CD4-positive, alpha-beta T cell treated with Interleukin-12 subunit alpha and Interleukin-12 subunit beta, for 1 hour (primary cell): Measurements from ENCODE around the gene VAMP8.
"Not testable (repeated sequence)": the region's sequence is repeated elsewhere in the genome, so short reads cannot be mapped to it uniquely, and the experiment has no call there.

Experiments used
- DNase-seq: peaks from one replicate; pipeline ENCODE4 v3.0.0-alpha.2; 2020

Gene VAMP8

DNA sequence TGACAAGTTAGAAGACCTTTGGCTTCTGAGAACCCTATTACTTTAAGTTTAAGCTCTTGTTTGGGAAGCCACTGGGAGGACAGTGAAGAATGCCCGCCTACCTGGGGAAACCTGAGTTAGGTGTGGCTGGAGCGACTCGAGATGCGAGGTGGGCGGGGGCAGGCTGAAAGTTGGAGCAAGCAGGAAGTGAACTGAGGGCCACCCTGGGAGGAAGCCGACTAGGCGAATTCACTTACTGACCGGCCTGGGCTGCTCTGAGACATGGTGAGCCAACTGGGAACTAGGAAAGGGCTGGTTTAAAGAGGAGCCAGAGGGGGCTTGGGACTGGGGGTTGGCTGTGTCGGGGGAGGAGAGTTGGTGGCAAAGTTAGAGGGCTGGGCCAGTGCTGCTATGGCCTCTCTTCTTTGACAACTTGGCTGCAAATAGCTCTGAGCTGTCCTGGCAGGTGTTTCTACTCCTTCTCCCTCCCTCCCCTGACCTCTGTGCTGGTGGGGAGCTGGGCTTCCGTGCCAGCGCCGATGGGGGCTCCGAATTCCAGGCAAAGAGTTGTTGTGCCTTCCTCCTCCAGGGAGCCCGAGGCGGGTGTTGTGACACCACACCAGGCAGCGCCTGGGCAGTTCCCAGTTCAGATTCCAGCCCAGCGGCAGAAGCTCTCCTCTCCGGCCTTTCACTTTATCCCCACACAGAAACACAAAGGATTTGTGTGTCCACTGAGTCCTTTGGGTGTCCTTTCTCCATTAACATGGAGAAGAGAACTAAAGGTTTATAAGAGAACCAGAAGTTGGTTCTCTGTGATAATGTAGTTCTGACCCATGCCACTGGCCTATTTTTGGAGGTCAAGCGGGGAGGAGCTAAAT lies at the start of gene VAMP8:
TSS of gene VAMP8 (plus strand) at position 201 of the 857 bp plus-strand sequence. CDS start at position 262, 61 bp downstream.
- DNase-seq: peak; percentile 64

DNA sequence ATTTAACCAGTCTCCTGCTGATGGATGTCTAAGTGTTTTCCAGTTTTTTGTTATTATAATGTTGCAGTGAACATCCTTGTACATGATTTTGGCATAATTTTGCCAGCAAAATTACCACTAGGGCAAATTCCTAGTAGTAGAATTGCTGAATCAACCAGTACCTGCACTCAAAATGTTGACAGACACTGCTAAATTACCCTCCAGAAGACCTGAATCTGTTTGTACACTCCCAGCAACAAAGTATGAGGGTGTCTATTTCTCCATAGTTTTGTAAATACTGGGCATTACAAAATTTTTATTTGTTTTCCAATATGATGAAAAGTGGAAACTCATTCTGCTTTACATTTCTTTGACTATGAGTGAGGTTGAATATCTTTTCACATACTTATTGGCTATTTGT lies 49.6 kb upstream of the VAMP8 start:
- no peak for DNase-seq

DNA sequence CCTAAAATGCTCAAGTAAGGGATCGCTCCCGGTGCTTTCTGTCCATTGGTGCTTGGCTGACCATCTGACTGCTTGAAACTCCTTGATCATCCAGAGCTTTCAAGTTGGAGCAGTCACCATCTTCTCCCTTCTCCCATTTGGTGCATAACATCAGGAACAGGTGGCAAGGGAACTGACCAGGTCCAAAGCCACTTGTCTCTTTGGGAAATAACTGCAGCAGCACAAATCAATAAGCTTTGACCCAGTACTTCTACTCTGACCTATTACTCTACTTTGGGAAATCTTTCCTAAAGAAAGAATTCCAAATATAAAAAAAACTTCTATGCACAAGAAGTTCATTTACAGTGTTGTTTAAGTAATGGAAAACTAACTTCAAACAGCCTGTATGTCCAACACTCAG lies 49.0 kb upstream of the VAMP8 start:
- DNase-seq: no peak

DNA sequence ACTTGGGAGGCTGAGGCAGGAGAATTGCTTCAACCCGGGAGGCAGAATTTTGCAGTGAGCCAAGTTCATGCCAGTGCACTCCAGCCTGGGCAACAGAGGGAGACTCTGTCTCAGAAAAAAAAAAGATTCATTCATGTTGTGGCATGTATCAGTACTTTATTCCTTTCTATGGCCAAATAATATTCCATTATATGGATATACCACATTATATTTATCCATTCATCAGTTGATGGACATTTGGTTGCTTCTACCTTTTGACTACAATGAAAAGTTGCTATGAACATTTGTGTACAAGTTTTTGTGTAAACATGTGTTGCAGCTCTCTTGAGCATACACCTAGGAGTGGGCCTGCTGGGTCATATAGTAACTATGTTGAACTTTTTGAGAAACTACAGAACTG lies 47.6 kb upstream of the VAMP8 start:
- DNase-seq: no peak

DNA sequence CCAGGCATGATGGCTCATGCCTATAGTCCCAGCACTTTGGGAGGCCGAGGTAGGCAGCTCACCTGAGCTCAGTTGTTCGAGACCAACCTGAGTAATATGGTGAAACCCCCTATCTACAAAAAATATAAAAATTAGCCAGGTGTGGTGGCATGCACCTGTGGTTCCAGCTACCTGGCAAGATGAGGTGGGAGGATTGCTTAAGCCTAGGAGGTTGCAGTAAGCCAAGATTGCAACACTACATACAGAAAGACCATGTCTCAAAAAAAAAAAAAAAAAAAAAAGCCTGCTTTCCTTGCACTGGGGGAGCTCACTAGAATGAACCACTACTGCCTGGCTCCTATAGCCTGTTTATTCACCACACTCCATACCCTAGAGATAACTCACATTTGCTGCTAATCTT lies 45.8 kb upstream of the VAMP8 start:
- DNase-seq: no peak

DNA sequence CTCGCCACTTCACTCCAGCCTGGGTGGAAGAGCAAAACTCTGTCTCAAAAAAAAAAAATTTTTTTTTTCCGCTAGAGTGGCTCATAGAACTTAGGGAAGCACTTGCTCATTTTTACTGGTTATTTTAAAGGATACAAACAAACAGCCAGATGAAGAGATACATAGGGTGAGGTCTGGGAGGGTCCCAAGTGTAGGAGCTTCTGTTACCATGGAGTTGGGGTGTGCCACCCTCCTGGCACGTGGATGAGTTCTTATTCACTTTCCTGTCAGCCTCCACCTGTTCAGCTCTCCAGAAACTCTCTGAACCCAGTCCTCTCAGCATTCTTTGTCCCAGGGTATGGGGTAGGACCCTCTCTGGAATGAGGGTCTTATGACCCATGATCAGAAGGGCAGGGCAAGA lies 43.3 kb upstream of the VAMP8 start:
- no peak for DNase-seq

DNA sequence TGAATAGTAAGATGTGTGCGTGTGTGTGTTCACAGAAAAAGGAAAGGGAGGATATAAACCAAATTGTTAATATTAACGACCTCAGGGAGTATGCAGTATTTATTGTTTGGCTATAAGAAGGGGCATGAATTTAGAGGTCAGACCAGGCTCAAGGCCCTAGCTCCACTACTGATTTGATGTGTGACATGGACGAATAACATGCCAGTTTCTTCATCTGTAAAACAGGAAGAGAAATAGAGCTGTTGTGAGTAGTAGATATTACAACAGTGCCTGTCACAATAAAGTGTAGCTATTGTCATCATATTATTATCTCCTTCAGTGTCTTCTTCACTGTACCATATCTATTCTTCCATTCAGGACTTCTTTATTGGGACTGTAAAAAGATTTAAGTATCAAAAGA lies 42.5 kb upstream of the VAMP8 start:
- no peak for DNase-seq

DNA sequence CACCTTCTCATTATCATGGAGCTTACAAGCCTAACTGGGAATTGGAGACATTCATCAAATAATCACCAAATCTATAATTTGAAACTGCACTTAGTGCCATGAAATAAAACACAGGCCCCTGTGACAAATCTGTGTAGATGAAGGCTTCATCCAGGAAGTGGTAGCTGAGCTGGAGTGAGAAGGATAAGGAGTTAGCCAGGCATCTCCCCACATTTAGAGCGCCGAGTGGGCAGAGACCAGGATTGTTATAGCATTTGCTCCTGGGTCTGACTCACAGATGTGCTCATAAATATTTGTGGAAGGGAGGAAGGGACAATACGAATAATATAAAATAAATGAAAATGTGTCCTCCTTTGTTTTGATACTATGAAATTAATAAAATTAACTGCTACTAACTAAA lies 40.9 kb upstream of the VAMP8 start:
- no peak for DNase-seq

DNA sequence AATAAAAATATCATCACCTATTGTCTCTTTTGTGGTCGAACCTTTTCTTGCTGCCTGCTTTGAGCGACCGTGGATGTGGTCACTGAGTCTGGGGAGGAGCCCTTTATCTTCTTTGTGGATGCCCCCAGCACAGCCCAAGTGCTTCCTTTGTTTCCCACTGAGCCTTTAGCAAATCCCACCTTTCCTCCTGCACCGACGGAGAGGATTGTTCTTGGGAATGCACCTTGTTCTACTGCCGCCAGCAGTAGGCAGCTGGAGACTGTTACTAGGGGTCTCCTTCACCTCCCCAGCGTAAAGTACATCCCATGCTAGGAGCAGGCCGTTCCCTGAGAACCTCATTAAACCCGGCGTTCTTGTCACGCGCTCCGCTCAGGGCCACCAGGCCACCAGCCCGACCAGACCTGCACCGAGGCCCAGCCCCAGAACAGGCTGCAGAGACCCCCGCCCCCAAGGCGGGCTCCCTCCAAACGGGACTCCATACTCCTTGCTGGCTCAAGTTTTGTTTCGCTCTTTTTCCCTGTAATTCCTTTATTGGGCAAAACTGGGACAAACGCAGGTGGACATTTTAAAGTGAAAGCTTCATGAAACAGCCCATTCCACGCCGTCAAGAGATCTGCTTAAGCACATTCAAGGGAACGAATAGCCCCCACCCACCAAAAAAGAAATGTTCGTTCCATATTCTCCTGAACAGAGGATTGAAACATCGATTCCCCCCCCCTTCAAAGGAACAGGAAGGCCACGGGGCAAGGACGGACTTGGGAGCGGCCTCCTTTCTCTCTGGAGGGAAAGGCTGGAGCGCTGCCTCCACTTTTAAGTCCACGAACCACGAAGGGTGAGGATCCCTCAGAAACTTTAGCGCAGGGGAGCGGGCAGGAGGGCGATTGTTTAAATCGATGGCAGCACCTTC lies 39.5 kb upstream of the VAMP8 start:
- DNase-seq: no peak

DNA sequence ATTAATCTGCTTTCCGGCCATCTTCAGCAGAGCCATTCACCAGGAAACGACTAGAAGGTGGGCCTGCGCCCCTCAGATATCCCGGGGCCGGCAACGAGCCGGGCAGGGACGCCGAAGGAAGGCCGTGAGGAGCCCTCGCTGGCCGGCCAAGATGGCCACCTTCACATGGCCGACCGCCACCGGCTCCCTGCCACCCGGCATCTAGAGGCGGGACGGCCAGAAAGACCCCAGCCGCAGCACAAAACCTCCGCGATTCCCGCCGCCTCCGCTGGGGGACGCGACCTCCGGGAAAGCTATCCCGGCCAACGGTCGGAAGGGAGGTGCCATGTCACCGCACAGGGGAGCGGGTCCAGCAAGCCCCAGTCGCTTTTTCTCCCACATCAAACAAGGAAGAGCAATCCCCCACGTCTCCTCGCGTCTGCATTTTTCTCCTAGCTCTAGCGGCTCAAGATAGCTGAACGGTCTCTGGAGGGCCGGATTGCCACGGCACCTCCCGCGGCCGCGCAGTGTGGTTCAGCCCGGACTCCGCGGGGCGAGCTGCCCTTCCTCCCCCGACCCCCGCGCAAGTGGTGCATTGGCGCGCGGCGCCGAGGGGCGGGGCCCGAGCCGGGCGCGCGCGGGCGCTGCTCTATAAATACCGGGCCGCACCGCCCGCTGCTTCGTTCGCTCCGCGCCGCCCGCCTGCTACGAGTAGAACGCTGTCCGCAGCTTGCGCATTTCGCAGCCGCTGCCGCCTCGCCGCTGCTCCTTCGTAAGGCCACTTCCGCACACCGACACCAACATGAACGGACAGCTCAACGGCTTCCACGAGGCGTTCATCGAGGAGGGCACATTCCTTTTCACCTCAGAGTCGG lies 38.7 kb upstream of the VAMP8 start, which contains the start of gene MAT2A:
TSS of gene MAT2A (plus strand) at position 662 of the 854 bp plus-strand sequence. CDS start at position 782, 120 bp downstream.
- DNase-seq: peak; percentile 92

DNA sequence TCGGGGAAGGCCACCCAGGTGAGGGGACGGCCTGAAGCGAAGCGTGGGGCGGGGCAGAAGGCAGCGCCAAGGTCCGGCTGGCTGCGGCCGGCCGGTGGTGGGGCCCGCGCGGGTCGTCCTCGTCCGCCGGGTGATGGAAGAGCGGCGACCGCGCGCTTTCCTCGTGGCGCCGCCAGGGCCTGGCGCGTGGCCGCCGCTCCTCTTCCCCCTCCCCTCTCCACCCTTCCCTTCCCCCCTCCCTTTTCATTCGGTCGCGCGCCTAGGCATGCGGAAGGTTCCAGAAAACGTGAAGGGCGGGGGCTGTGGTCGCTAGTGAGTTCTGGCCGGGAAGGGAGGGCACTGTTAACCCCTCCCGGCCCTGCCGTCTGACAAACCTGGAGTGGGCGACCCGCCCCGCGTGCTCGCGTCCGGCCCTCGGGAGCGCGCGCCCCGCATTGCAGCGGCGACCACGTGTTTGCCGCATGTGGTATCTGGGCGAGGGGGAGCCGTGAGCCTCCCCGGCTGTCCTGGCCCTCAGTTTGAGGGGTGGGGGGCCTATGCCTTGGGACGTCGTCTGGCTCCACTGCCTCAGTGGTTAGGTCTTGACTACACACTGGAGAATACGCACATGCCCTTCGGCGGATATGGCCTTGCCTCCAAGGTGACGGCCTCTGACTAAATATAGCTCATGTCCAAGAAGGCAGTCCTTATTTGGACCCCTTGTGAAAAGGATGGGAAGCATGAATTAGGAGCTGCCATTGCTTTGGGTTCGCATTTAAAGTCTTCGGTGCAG lies 37.8 kb upstream of the VAMP8 start:
- DNase-seq: peak; percentile 77

DNA sequence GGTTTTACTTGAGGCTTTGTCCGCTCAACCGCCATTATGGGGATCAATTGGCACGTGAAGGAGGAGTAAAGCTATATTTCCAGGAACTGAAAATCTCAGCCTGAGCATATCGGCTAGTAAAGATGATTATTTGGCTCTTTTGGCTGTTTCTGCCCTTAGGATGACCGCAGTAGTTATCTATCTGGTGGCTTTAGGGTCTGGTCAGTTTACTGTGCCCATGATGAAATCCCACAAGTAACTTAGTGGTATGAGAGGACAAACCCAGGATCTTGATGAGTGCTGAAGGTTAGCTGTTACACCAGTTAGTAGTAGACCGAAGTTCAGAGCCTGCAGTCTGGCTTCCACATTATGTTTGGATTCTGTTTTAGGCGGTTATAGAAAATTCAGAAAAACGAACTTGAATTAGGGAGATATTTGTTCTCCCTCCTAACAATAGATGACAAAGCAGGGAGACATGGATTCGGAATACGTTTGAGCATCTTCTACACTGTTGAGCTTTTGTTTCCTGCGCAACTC lies 37.2 kb upstream of the VAMP8 start:
- DNase-seq: no peak

DNA sequence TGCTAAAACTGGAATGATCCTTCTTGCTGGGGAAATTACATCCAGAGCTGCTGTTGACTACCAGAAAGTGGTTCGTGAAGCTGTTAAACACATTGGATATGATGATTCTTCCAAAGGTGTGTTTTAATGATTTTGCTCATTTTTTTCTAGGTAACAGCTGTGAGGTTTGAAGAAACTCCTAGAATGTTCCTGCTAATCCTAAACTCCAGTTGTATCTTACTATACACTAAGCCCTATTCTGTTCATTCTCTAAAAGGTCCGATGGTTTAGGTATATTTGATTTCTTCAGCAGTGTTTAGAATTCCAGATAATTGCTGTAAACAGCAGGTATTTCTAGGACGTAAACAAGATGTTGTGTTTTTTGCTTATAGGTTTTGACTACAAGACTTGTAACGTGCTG lies 36.1 kb upstream of the VAMP8 start:
- no peak for DNase-seq

DNA sequence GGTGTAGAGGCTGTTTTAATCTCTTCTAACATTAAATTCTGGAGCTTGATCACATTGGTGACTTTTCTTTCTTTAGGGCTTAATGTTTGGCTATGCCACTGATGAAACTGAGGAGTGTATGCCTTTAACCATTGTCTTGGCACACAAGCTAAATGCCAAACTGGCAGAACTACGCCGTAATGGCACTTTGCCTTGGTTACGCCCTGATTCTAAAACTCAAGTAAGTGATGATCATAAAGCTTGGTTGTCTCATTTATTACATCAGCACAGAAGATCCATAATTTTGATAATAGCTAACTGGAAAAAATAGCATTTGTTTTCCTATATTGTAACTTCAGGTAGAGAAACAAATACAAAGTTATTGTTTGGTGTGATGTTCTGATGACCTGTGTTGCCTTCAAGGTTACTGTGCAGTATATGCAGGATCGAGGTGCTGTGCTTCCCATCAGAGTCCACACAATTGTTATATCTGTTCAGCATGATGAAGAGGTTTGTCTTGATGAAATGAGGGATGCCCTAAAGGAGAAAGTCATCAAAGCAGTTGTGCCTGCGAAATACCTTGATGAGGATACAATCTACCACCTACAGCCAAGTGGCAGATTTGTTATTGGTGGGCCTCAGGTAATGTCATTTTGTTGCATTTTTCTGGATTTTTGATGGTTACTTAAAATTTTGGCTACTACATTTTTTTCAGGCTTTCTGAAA lies 35.5 kb upstream of the VAMP8 start:
- no peak for DNase-seq

DNA sequence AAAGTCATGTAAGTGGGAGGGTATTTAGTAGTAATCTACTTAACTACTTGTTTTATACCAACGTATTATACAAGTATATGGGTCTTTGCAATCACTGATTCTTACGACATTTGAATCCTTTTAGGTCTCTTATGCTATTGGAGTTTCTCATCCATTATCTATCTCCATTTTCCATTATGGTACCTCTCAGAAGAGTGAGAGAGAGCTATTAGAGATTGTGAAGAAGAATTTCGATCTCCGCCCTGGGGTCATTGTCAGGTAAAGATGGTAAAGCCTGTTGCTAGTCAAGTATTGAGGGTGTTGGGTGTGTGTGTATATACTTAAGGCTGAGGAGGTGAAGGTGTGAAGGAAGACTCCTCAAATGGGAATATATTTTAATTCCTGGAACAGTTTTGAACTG lies 34.6 kb upstream of the VAMP8 start:
- DNase-seq: no peak

DNA sequence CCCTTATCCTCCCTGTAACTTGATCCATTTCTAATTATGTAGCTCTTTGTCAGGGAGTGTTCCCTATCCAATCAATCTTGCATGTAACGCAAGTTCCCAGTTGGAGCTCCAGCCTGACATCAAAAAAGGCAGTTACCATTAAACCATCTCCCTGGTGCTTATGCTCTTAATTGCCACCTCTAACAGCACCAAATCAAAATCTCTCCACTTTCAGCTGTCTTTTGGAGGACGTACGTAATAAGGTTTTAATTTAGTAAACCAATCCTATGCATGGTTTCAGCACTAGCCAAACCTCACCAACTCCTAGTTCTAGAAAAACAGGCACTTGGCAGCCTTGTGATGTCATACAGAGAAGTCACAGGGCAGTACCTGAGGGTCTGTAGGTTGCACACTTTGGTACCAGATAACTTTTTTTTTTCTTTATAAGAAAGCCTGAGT lies 33.1 kb upstream of the VAMP8 start:
- not testable (repeated sequence) for DNase-seq

DNA sequence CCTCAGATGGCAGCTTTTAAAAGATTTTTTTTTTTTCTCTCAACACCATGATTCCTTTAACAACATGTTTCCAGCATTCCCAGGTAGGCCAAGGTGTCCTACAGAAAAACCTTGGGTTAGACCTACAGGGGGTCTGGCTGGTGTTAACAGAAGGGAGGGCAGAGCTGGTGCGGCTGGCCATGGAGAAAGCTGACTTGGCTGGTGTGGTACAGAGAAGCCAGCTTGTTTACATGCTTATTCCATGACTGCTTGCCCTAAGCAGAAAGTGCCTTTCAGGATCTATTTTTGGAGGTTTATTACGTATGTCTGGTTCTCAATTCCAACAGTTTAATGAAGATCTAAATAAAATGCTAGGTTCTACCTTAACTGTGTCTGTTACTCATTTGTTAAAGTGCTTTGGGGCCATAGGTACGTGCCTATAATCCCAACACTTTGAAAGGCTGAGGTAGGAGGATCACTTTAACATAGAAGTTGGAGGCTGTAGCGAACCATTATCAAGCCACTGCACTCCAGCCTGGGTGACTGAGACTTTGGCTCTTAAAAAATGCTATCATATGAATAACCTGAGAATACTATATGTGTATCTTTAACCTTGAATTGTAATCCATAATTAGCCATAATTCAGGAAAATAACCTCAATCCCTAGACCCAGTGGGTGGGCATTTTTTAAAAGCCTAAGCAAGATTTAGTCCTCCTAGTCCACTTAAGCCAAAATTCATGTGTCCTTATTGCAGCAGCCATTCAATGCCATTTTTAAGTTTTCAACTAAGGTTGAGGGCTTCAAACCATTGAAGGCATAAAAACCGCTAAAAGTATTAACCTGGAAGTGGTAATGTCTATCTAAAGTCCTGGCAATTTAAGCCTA lies 32.2 kb upstream of the VAMP8 start:
- DNase-seq: not testable (repeated sequence)

DNA sequence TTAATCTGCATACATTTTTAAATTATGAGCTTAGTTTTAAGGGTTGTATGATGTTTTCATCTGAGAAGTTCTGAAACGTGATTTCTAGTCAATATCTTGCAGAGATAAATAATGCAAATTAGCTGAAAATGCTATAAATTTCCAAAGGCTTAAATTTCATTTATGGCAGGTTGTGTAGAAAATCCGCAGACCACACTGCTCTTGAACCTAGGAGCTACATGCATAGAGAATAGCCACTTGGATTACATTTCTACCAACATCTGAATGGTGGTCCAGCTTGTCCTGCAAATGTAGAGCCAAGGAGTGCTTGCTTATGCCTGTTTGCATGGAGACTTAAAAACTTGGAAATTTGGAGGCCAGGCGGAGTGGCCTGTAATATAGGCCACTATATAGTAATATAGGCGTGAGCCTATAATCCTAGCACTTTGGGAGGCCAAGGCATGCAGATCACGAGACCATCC lies 31.6 kb upstream of the VAMP8 start:
- DNase-seq: no peak

DNA sequence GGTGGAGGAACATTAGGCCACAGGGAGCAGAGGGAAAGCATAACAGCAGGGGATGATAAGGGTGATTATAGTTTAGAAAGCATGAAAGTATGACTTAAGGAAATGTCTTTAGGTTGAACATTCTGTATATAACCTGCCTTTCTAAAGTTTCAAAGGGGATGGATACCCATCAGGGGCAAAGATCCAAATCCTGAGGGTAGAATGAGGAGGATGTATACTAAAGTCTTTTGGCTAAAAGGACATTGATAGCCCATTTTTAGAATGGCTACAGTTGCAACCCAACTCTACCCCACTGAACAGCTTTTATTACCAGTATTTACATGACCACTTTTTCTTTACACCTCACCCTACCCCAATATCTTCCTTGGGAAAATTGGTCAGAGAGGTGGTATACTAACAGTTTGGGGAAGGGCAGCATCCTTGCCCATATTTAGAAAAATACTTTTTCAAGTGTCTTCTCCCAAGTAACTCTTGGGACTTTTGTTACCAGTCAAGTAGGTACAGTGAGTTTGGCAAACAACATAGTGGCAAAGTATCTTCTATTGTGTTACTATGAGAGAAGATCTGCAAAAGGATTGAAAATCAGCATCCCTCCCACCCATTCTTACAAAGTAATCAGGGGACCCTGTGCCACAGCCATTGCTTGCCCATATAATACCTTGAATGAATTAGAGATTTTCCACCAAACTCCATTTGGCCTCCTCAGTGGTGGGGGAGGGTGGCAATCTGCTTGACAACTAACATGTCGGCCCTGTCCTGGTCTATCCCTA lies 30.1 kb upstream of the VAMP8 start:
- no peak for DNase-seq
